ENCODE results near the gene NOPCHAP1.

NOPCHAP1 gene

GRCh38 chr12:104986022-104986941 lies at the start of gene NOPCHAP1:
NOPCHAP1 (plus strand) TSS chr12:104986316; CDS start chr12:104986353, 37 bp downstream.
- no peak for TF ChIP-seq CTCF (IDR thresholded peaks at IDR 0.05)

DNA sequence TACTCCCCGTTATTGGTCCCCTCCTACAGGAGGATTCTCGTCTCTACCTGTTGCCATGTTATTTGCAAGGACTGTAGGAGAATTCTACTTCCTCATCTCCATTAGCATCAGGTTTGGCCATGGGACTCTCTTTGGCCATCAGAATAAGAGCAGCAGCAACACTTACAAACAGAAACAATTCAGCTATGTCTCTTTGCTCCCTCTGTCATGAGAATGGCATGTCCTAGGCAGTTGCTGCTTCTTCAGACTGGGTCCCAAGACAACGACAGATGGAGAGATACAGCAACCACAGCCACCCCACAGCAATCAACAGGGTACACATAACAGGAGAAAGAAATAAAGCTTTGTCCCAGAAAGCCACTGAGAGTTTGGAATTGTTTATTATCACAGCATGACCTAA lies 47.7 kb upstream of the NOPCHAP1 start:
- TF ChIP-seq CTCF (IDR thresholded peaks at IDR 0.05), result no peak

GRCh38 chr12:104939089-104939488 lies 47.0 kb upstream of the NOPCHAP1 start:
- no peak for TF ChIP-seq CTCF (IDR thresholded peaks at IDR 0.05)

GRCh38 chr12:104941454-104941853 lies 44.7 kb upstream of the NOPCHAP1 start:
- no peak for TF ChIP-seq CTCF (IDR thresholded peaks at IDR 0.05)

GRCh38 chr12:104942075-104942474 lies 44.0 kb upstream of the NOPCHAP1 start:
- no peak for TF ChIP-seq CTCF (IDR thresholded peaks at IDR 0.05)

- TF ChIP-seq CTCF (IDR thresholded peaks at IDR 0.05), result no peak
These were observed 41.9 kb upstream of the NOPCHAP1 start for GRCh38 chr12:104944252-104944651.

GRCh38 chr12:104951759-104952509 lies 34.2 kb upstream of the NOPCHAP1 start:
- TF ChIP-seq CTCF (IDR thresholded peaks at IDR 0.05), result no peak

All from LNCAP (cell line).